Stimulated activated CD8-positive, alpha-beta memory T cell treated with anti-CD3 and anti-CD28 coated beads, Interleukin-4, amount 100 ng/mL, for 24 hours (primary cell): Measurements from ENCODE around the gene FMNL1.

Experiments used
- DNase-seq: peaks from one replicate; pipeline ENCODE4 v3.0.0-alpha.2; 2020; ENCODE audit warnings: low read depth

The FMNL1 gene

GRCh38 chr17:45256114-45256966, 34.7 kb downstream of the FMNL1 start:
- DNase-seq = no peak

DNA sequence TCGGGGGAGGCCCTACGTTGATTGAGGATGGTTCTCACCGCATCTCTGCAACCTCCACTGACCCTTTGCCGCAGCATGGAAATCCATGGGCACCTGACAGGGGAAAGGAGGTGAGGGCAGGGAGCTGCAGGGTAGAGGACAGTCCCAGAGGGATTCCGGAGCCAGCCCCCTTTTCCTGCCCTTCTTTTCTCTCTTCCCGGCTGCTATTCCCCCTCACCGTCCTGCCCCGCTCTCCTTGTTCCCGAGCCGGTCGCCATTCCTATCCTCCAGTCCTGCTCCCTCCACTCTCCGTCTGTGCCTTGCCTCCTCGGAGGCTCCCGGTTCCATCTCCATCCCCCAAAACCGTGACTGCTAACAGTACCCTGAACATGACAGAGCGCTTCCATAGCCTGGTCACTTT, 35.4 kb downstream of the FMNL1 start:
- DNase-seq = no peak

GRCh38 chr17:45258981-45259380, 37.3 kb downstream of the FMNL1 start:
- DNase-seq = no peak

DNA sequence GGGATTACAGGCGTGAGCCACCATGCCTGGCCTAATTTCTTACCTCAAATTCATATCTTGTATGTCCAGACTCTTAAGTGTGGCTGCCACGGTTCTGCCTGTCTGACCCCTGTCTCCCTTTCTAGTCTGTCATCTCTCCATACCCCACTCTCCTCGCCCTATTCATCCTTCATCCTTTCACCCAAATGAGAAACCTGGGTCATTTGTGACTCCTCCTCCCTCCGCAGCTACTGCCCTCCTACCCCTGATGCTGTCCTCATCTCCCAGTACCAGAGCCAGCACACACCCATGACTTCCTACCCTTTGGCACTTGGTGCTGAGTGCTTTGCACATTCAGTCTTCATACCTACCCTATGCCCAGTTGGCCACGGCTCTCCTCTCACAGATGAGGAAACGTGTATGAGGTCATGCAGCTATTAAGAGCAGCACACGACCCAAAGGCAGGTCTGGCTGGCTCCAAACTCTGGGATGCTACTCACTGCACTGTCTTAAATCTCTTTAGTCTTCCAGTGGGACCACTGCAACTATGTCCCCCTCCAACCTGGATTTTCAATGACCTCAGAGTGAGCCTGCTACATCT, 38.6 kb downstream of the FMNL1 start:
- DNase-seq = no peak

GRCh38 chr17:45261577-45262515, 40.2 kb downstream of the FMNL1 start, which contains the start of gene SPATA32:
SPATA32 (minus strand) TSS chr17:45262094; CDS start chr17:45262016, 78 bp downstream.
- DNase-seq = peak; percentile 66

DNA sequence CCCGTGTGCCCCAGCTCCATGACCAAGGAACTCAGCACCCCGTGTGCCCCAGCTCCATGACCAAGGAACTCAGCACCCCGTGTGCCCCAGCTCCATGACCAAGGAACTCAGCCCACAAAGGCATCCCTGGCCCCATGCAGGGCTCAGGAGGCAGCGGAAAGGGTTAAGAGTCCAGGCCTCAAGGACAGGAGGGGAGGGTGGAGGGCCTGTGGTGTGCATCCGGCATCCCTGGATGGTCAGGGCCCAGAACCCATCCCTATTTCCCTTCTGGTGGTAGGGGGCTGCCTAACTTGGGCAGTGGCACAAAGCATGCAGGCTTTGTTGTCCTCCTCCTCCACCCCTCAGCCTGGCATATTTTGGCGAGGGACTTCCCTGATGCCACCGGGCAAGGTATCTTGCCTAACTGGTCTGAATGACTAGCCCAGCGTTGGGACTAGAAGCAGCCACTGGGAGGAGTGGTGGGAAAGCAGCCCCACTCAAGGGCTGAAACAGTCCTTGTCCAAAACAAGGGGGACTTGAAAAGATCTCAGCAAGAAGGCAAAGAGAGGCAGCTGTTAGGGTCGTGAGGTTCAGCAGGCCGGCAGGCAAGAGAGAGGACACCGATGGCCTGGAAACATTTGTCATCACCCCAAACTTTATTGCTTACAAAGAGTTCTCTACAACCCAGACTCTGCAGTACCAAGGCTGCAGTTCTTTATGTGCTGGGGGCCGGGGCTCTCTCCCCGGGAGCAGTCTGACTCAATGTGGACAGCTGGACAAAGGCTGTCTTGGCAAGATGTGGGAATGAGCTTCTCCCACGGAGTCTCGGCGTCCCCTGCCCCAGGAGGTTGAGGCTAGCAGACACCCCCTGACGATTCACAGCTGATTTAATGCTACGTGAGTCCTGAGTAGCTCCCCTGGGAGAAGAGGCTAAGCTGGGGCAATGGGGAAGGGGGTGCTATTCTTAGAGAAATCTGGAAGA, 41.1 kb downstream of the FMNL1 start:
- DNase-seq = no peak

DNA sequence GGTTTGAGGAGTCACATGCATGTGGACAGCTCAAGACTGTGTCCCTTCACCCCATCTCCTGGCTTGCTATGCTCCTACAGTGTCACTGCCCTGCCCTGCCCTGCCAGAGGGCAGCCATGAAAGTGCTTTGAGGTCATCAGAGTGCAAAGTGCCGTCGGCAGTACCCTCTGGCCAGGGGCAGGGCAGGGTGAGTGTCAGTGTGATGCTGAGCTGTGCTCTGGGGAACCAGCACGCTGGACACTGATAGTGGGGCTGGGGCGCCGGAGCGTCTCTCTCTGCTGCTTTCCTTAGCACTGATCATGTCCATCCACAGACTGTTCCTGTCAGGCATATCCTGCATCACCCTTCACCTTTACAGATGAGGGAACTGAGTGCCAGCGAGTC, 41.8 kb downstream of the FMNL1 start:
- DNase-seq = no peak

- DNase-seq = no peak
Observed at GRCh38 chr17:45264430-45264829, 42.7 kb downstream of the FMNL1 start.

GRCh38 chr17:45264988-45265387, 43.3 kb downstream of the FMNL1 start:
- no peak for DNase-seq

DNA sequence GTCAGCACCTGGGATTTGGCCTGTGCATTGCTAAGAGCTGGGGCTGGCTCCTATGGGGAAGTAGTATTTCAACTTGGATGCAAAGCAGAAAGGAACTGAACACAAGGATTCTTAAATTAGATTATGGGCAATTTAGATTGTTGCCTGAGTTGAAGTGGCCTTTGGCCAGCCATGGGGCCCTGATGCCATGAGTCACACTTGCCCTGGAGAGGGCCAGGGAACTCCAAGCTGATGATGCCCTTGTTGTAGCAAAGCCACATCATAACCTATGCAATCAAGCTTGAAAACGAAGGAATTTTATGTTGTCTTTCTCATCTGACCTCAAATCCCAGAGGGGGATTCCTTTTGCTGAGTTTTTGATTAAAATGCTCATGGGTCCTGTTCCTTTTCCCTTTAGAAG, 44.1 kb downstream of the FMNL1 start:
- DNase-seq = no peak

DNA sequence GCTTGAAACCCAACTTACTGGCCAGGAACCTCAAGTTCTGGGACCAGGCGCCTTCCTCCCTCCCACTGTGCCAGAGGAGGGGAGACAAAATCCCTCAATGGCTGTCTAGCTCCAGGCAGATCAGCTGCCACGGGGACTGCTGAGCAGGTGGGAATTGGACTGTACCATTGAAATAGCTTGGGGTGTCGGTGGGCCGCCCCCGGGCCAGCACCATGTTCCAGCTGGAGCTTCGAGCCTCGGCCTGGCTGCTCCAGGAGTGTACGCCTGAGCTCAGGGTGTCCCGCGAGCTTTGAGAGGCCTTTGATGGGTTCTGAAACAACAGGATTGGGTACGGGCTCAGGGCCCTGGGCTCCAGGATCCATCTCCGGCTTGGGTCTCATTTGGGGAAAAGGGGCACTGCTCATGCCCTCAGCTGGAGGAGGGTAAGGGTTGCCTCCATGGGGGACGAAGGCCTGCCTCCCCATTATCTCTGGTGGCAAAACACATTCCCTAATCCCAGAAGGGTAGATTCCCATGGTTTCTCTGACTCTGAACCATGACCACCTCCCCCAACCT, 44.8 kb downstream of the FMNL1 start:
- DNase-seq = no peak

DNA sequence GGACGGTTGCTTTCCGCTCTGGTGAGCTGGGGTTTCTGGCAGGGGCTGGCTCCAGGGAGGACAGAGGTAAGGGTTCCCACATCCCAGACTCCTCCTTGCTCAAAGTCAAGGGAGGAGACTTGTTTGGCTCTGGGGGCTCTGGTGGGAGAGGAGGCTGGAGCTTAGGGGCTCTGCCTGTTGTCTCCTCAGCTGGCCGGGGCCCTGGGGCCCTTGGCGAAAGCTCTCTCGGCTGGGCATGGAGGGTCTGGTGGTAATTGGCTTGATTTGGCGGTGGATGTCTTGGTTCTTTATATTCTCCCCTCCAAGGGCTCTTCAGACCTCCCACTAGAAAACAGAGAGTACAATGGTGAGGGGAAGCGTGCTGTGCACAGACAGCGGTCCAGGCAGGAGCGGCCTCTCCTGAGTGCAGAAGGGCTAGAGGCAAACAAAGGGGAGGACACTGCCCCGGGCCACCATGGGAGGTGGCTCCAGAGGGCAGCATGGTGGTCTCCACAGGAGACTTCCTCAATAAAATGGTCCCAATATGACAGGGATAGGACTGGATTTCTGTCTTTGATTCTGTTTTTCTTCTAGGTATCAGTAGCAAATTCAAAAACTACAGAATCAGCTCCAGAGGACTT, 45.9 kb downstream of the FMNL1 start:
- no peak for DNase-seq

DNA sequence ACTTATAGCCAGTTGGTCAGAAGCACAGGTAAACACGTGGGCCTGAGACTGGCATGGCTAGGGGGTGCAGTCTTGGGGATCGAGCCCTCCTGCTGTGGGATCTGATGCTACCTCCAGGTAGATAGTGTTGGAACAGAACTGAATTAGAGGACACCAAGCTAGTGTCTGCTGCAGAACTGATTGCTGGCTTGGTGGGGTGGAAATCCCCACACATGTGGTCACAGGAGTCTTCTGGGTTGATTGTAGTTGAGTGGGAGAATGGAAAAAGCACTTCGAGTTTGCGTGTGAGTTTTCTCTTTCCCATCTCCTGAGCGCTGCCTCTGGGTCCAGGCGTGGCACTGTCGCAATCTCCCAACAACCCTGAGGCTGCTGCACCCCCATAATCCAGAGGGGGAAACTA, 48.2 kb downstream of the FMNL1 start:
- no peak for DNase-seq

GRCh38 chr17:45270828-45271418, 49.2 kb downstream of the FMNL1 start:
- peak; percentile 46 for DNase-seq

GRCh38 chr17:45271603-45272002, 49.9 kb downstream of the FMNL1 start:
- DNase-seq = no peak

- DNase-seq = no peak
Observed at GRCh38 chr17:45273551-45273957, 51.9 kb downstream of the FMNL1 start.

- DNase-seq = no peak
Observed at GRCh38 chr17:45274033-45274432, 52.3 kb downstream of the FMNL1 start.

DNA sequence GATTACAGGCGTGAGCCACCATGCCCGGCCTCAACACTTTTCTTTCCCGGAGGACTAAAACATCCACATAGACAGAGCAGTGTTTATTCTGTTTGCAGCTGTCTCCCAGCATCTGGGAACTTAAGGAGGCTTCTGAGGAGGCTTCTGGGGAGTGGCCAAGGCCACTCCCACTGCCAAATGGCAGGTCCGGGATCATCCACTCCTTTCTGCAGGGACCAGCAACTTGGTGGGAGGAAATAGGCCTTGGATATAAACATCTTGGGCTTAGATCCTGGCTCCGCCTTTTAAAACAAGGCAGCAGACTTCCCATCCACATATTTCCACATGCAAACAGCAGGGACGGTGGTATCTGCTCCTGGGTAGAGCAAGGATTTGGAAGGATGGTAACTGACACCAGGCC, 54.3 kb downstream of the FMNL1 start:
- no peak for DNase-seq

DNA sequence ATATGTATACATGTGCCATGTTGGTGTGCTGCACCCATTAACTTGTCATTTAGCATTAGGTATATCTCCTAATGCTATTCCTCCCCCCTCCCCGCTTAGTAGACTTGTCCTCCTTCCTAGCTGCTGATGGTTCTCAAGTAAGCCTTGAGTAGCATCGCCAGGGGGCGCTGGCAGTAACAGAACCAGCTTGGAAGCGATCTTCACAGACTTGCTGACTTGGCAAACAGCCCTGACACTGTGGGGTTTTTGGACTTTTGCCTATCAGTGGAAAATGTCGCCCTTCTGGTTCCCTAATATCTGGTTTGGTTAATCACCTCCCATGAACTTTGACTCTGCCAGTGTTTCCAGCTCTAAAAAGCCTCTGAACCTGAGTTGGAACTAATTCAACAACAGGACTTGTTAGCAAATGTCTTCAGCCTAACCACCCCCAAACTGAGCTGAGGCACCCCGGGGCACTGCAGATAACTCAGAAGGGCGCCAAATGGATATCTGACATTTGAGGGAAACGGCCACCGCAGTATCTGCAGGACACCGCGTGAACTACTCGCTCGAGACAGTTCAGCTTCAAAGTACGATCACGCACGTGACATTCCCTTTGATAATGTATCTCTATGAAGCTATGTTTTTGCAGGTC, 55.6 kb downstream of the FMNL1 start:
- DNase-seq = peak; percentile 79

- no peak for DNase-seq
Observed at GRCh38 chr17:45277992-45278391, 56.3 kb downstream of the FMNL1 start.
